Chondrocyte (in vitro differentiated cells): ENCODE data around the gene KLHL22. TPM values are rescaled to one million over a fixed set of nuclear protein-coding genes. Genes with fewer than 3 reads are reported as not detected.
A peak's percentile ranks its signal among the peaks of the same experiment; 100 is the strongest.
"Not testable (repeated sequence)": the region's sequence is repeated elsewhere in the genome, so short reads cannot be mapped to it uniquely, and the experiment has no call there.

Experiments used
- DNase-seq: peaks from one replicate; pipeline ENCODE4 v3.0.0; 2021; ENCODE audit warnings: mixed read lengths, low spot score
- H3K27ac Mint-ChIP-seq: one replicate; pipeline ENCODE4 v1.8.0; 2021; ENCODE audit warnings: mild to moderate bottlenecking, moderate library complexity, mixed read lengths; ENCODE audit not compliant: unreplicated experiment
- H3K27me3 Mint-ChIP-seq: 2 replicates; pipeline ENCODE4 v1.8.0; 2021; ENCODE audit warnings: low read depth, mixed read lengths
- H3K36me3 Mint-ChIP-seq: 2 replicates; pipeline ENCODE4 v1.8.0; 2021; ENCODE audit warnings: low read depth, mixed read lengths
- H3K4me1 Mint-ChIP-seq: 2 replicates; pipeline ENCODE4 v1.8.0; 2021; ENCODE audit warnings: low read depth, mild to moderate bottlenecking, mixed read lengths
- H3K4me3 Mint-ChIP-seq: one replicate; pipeline ENCODE4 v1.8.0; 2021; ENCODE audit warnings: mild to moderate bottlenecking, moderate library complexity, mixed read lengths; ENCODE audit not compliant: unreplicated experiment
- H3K9me3 Mint-ChIP-seq: 2 replicates; pipeline ENCODE4 v1.8.0; 2021; ENCODE audit warnings: low read depth, mixed read lengths
- CTCF ChIP-seq: fragments of 200-600 bp; sonication (generic); IDR thresholded peaks from 2 replicates; pipeline ENCODE4 v1.5.0; 2021; ENCODE audit warnings: antibody characterized with exemption, mild to moderate bottlenecking, moderate library complexity
- total RNA-seq: library from RNA; stranded (reverse); gene quantifications from 3 replicates; pipeline ENCODE4 v1.2.1, GENCODE V29; 2021

Gene KLHL22
- total RNA-seq, 1 donor from 2014 or later: 37.3 TPM

GRCh38 chr22:20414059-20414440 lies 81.5 kb downstream of the KLHL22 start:
- H3K27ac Mint-ChIP-seq: no peak overlapping the region
- no peaks in the 10 kb centered on the region for H3K9me3 Mint-ChIP-seq
- H3K27me3 Mint-ChIP-seq: no peaks in the 10 kb centered on the region
- TF ChIP-seq CTCF: no peak
- DNase-seq: no peak
- H3K4me1 Mint-ChIP-seq: peaks cover 9% of the 10 kb centered on the region
- no peaks in the 10 kb centered on the region for H3K36me3 Mint-ChIP-seq
- no peak overlapping the region for H3K4me3 Mint-ChIP-seq

DNA sequence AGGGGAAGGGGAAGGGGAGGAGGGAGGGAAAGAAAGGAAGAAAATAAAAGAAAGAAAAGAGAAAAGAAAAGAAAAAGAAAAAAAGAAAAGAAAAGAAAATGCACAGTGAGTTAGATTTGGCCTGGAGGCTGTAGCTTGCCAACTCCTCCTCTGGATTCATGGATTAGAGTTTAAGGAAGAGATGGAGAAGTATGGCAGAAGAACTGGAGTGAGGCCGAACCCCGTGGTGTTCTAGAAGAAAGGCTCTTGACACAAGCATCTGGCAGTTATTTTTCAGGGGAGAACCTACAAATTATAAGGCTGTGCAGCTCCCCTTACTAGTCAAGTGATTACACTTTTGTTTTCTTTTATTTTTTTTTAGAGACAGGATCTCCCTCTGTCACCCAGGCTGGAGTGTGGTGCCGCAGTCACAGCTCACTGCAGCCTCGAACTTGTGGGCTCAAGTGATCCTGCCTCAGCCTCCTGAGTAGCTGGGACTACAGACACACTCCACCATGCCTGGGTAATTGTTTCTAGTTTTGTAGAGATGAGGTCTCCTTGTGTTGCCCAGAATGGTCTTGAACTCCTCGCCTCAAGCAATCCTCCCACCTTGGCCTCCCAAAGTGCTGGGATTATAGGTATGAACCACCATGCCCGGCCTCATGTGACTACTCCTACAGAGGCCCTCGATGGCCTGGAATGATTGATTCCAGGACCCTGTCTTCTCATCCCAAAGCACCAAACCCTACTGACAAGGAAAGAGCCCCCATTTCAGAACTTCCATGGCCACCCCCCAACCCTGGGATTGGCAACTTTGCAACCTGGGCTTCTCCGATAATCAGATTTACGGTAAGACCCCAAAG lies 82.2 kb downstream of the KLHL22 start:
- DNase-seq: peak; percentile 36
- Mint-ChIP-seq H3K9me3 (no peaks in the 10 kb centered on the region), H3K27ac (no peak overlapping the region), H3K27me3 (no peaks in the 10 kb centered on the region), H3K4me1 (peaks cover 9% of the 10 kb centered on the region), H3K36me3 (peaks cover 2% of the 10 kb centered on the region), H3K4me3 (no peak overlapping the region)
- no peak for TF ChIP-seq CTCF

DNA sequence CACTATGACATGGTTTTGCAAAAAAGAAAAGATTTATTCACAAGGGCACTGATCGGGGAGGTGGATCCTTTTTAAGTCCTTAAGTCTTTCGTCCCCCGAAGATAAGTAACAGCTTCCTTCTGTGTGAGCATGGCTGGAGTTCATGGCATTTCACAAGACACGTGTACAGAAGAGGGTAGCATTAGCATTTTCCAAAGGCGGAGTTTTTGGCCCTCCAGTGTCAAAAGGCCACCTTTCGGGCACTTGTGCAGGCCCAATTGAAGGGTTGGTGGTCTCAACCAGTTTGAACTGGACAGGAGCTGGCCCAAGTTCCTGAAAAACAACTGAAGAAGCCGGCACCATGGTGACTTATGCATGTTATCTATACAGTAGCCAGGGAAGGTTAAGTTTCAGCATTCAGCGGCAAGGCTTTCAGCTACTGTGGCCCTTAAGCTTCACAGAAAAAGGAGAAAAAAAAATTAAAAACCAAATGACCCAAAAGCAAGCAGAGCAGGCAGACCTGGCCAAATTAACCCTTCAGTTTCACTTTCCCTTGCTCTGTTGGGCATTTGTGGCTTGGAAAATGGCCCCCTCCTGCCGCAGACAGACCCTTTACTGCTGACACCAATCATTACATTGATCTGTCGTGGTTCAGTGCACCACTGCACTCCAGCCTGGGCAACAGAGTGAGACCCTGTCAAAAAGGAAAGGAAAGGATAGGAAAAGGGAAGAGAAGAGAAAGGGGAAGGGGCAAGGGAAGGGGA lies 83.0 kb downstream of the KLHL22 start:
- Mint-ChIP-seq H3K9me3 (no peaks in the 10 kb centered on the region), H3K27ac (no peak overlapping the region), H3K27me3 (no peaks in the 10 kb centered on the region), H3K4me3 (no peak overlapping the region), H3K36me3 (peaks cover 2% of the 10 kb centered on the region), H3K4me1 (peaks cover 6% of the 10 kb centered on the region)
- DNase-seq: peak; percentile 27
- TF ChIP-seq CTCF: no peak

DNA sequence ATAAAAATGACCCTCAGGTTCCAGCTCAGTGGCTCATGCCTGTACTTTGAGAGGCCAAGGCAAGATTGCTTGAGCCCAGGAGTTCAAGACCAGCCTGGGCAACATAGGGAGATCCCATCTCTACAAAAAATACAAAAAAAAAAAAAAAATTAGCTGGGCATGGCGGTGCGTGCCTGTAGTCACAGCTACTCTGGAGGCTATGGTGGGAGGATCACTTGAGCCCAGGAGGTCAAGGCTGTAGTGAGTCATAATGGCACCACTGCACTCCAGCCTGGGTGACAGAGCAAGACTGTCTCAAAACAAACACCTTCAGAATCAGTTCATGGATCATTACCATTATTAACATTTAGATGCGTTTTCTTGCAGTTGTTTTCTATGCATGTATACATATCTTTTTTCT lies 86.2 kb downstream of the KLHL22 start:
- H3K36me3 Mint-ChIP-seq: peaks cover 13% of the 10 kb centered on the region

DNA sequence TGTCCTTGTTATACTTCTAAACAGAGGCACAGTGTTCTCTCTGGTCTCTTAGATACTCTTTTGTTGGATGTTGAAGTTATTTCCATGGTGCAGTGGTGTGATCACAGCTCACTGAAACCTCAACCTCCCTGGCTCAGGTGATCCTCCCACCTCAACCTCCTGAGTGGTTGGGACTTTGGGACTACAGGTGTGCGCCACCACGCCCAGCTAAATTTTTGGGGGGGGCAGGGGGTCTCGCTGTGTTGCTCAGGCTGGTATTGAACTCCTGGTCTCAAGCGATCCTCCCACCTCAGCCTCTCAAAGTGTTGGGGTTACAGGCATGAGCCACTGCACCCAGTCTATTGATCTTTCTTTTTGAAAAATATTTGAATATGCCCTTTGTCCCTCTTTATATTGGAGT lies 86.7 kb downstream of the KLHL22 start:
- no peak for DNase-seq
- Mint-ChIP-seq H3K27me3 (no peaks in the 10 kb centered on the region), H3K4me3 (no peak overlapping the region), H3K36me3 (peaks cover 14% of the 10 kb centered on the region), H3K4me1 (peaks cover 6% of the 10 kb centered on the region), H3K9me3 (no peaks in the 10 kb centered on the region), H3K27ac (no peak overlapping the region)
- no peak for TF ChIP-seq CTCF

More for the DNA sequence above, 86.2 kb downstream of the KLHL22 start:
- DNase-seq, H3K4me3 Mint-ChIP-seq, H3K27me3 Mint-ChIP-seq, H3K4me1 Mint-ChIP-seq, H3K9me3 Mint-ChIP-seq, H3K27ac Mint-ChIP-seq: not testable (repeated sequence)
